Tibial nerve (tissue), 4 donors: ENCODE data around the gene RTL10. TPM values are rescaled to one million over a fixed set of nuclear protein-coding genes. Genes with fewer than 3 reads are reported as not detected.
A peak's percentile ranks its signal among the peaks of the same experiment; 100 is the strongest.
"Not testable (repeated sequence)": the region's sequence is repeated elsewhere in the genome, so short reads cannot be mapped to it uniquely, and the experiment has no call there.

Experiments used
- DNase-seq, 2 donors: peaks; one replicate each; pipeline ENCODE4 v3.0.0-alpha.2; 2019; ENCODE audit warnings: low spot score in 2 of 2
- H3K27ac ChIP-seq, 4 donors: fragments of 200-600 bp; sonication (generic) in 3 of 4; one replicate each; pipeline ENCODE4 v1.5.1; 2017 to 2019; ENCODE audit warnings: mild to moderate bottlenecking in 1 of 4
- H3K27me3 ChIP-seq, 2 donors: fragments of 200-600 bp; sonication (generic) in 1 of 2; one replicate each; pipeline versions ENCODE4 v1.5.1 to v1.6.0; 2017 to 2019
- H3K36me3 ChIP-seq, 3 donors: fragments of 200-600 bp; sonication (generic); one replicate each; pipeline ENCODE4 v1.5.1; 2018 to 2019
- H3K4me1 ChIP-seq, 4 donors: fragments of 200-600 bp; sonication (generic) in 3 of 4; one replicate each; pipeline ENCODE4 v1.5.1; 2017 to 2019
- H3K4me3 ChIP-seq, 4 donors: fragments of 200-600 bp; sonication (generic) in 3 of 4; one replicate each; pipeline ENCODE4 v1.5.1; 2017 to 2019; ENCODE audit warnings: mild to moderate bottlenecking in 1 of 4, moderate library complexity in 1 of 4
- H3K9me3 ChIP-seq, 4 donors: fragments of 200-600 bp; sonication (generic) in 3 of 4; one replicate each; pipeline ENCODE4 v1.5.1; 2017 to 2019
- CTCF ChIP-seq, 5 experiments: fragments of 200-600 bp in 3 of 5; fragments of 450-650 bp in 2 of 5; sonication (generic) in 3 of 5; IDR thresholded peaks; one replicate each; pipeline ENCODE4 v1.5.1; 2016 to 2019; ENCODE audit warnings: antibody characterized with exemption in 5 of 5, mild to moderate bottlenecking in 3 of 5, moderate library complexity in 2 of 5
- EP300 ChIP-seq, 2 donors: sonication (generic); formaldehyde crosslinking; IDR thresholded peaks; one replicate each; pipeline ENCODE4 v1.6.1; 2017; ENCODE audit warnings: antibody characterized with exemption in 2 of 2, mild to moderate bottlenecking in 1 of 2
- POLR2A ChIP-seq, 2 donors: fragments of 450-650 bp; IDR thresholded peaks; one replicate each; pipeline ENCODE4 v1.6.1; 2017; ENCODE audit warnings: antibody characterized with exemption in 2 of 2, mild to moderate bottlenecking in 2 of 2, moderate library complexity in 2 of 2
- WGBS, 2 donors: methylation state at CpG; one replicate each; pipeline ENCODE4 v1.1.5; 2018; 5-methylcytosine and 5-hydroxymethylcytosine counted together
- total RNA-seq, 4 donors: library from RNA; depleted of rRNA; stranded (reverse); fragments of >200 nt; gene quantifications; one replicate each; pipeline ENCODE4 v1.1.0, GENCODE V29; 2016

Gene RTL10
- total RNA-seq, 4 donors from 2014 or later = 10.2 to 13.3 (median 11.4) TPM

GRCh38 chr22:19885841-19886592 lies 31.3 kb upstream of the RTL10 start:
- Histone ChIP-seq H3K4me1 (peaks cover 0 to 35% (median 16%) of the 10 kb centered on the region in 4 donors), H3K27ac (peak overlapping the region in 3 of 4 donors; percentile 5 to 19 (median 14)), H3K36me3 (peaks cover 0 to 47% (median 0%) of the 10 kb centered on the region in 3 donors), H3K9me3 (no peaks in the 10 kb centered on the region), H3K27me3 (no peaks in the 10 kb centered on the region), H3K4me3 (no peak overlapping the region)
- TF ChIP-seq EP300 (IDR thresholded peaks at IDR 0.05) = no peak
- no peak for TF ChIP-seq POLR2A (IDR thresholded peaks at IDR 0.05)
- no peak for TF ChIP-seq CTCF (IDR thresholded peaks at IDR 0.05)
- 76 to 84% methylated on average over 12 to 14 of the region's 15 CpGs for WGBS, 2 donors
- DNase-seq = no peak

- 70 to 77% methylated on average over 11 to 24 of the region's 26 CpGs for WGBS, 2 donors
- no peak for DNase-seq
Observed at GRCh38 chr22:19884954-19885751, 30.5 kb upstream of the RTL10 start.

GRCh38 chr22:19884161-19884953 lies 29.7 kb upstream of the RTL10 start:
- Histone ChIP-seq H3K4me3 (no peak overlapping the region), H3K27ac (peak overlapping the region in 1 of 4 donors; percentile 4), H3K36me3 (peaks cover 0 to 38% (median 0%) of the 10 kb centered on the region in 3 donors), H3K4me1 (peaks cover 0 to 46% (median 16%) of the 10 kb centered on the region in 4 donors), H3K27me3 (no peaks in the 10 kb centered on the region), H3K9me3 (no peaks in the 10 kb centered on the region)
- WGBS, 2 donors = 92 to 96% methylated on average over 9 to 13 of the region's 15 CpGs
- TF ChIP-seq CTCF (IDR thresholded peaks at IDR 0.05) (no peak), EP300 (IDR thresholded peaks at IDR 0.05) (no peak), POLR2A (IDR thresholded peaks at IDR 0.05) (no peak)
- no peak for DNase-seq

More at GRCh38 chr22:19884954-19885751, 30.5 kb upstream of the RTL10 start:
- no peaks in the 10 kb centered on the region for H3K9me3 ChIP-seq
- no peaks in the 10 kb centered on the region for H3K27me3 ChIP-seq
- peaks cover 0 to 38% (median 16%) of the 10 kb centered on the region in 4 donors for H3K4me1 ChIP-seq
- peaks cover 0 to 39% (median 0%) of the 10 kb centered on the region in 3 donors for H3K36me3 ChIP-seq
- peak overlapping the region in 1 of 4 donors; percentile 4 for H3K27ac ChIP-seq
- TF ChIP-seq EP300 (IDR thresholded peaks at IDR 0.05) (no peak), CTCF (IDR thresholded peaks at IDR 0.05) (no peak), POLR2A (IDR thresholded peaks at IDR 0.05) (no peak)
- H3K4me3 ChIP-seq = no peak overlapping the region

- peaks cover 0 to 31% (median 0%) of the 10 kb centered on the region in 3 donors for H3K36me3 ChIP-seq
- not testable (repeated sequence) for H3K9me3 ChIP-seq, DNase-seq, H3K27me3 ChIP-seq, H3K4me3 ChIP-seq
- 92 to 94% methylated on average over 8 of the region's 8 CpGs for WGBS, 2 donors
- peak overlapping the region in 1 of 4 donors; percentile 79 for H3K27ac ChIP-seq
- peaks cover 0 to 54% (median 16%) of the 10 kb centered on the region in 4 donors for H3K4me1 ChIP-seq
Observed at GRCh38 chr22:19883446-19883845, 28.8 kb upstream of the RTL10 start.
